HEK293T (cell line): Measurements from ENCODE around the gene RFX1.

ENCODE experiments used
- CTCF ChIA-PET: fragments of 350-600 bp; formaldehyde crosslinking; extraction: SDS; loops from one replicate; lab custom pipeline; 2021; ENCODE audit warnings: antibody characterized with exemption, inconsistent platforms; lab: Yijun Ruan, JAX
- POLR2A ChIA-PET: fragments of 350-600 bp; formaldehyde crosslinking; extraction: SDS; loops from one replicate; lab custom pipeline; 2020; ENCODE audit warnings: antibody characterized with exemption, inconsistent platforms; lab: Yijun Ruan, JAX
- DNase-seq: peaks from one replicate; pipeline ENCODE4 v3.0.0; 2012; ENCODE audit warnings: mixed read lengths; ENCODE audit errors: extremely low spot score
- ARNT ChIP-seq: fragments of 450-650 bp; IDR thresholded peaks from 2 replicates; pipeline ENCODE4 v1.6.1; 2017; ENCODE audit warnings: mild to moderate bottlenecking
- BHLHE40 ChIP-seq: fragments of 450-650 bp; IDR thresholded peaks from 2 replicates; pipeline ENCODE4 v1.6.1; 2016; ENCODE audit warnings: mild to moderate bottlenecking, moderate library complexity, borderline replicate concordance
- CTBP1 ChIP-seq: fragments of 450-650 bp; IDR thresholded peaks from 2 replicates; pipeline ENCODE4 v1.6.1; 2016; ENCODE audit warnings: borderline replicate concordance
- ELF4 ChIP-seq: fragments of 450-650 bp; IDR thresholded peaks from 2 replicates; pipeline ENCODE4 v1.6.1; 2017; ENCODE audit warnings: antibody characterized with exemption
- FOXA1 ChIP-seq: fragments of 450-650 bp; IDR thresholded peaks from 2 replicates; pipeline ENCODE4 v1.6.1; 2016; ENCODE audit warnings: mild to moderate bottlenecking
- FOXK2 ChIP-seq: fragments of 450-650 bp; IDR thresholded peaks from 2 replicates; pipeline ENCODE4 v1.6.1; 2016; ENCODE audit warnings: mild to moderate bottlenecking
- FOXM1 ChIP-seq: fragments of 450-650 bp; IDR thresholded peaks from 2 replicates; pipeline ENCODE4 v1.6.1; 2017; ENCODE audit warnings: mild to moderate bottlenecking, borderline replicate concordance
- HDGF ChIP-seq: fragments of 450-650 bp; IDR thresholded peaks from 2 replicates; pipeline ENCODE4 v1.6.1; 2017; ENCODE audit warnings: antibody characterized with exemption, borderline replicate concordance
- L3MBTL2 ChIP-seq: fragments of 450-650 bp; conservative IDR thresholded peaks from 2 replicates; pipeline ENCODE4 v1.6.1; 2016; ENCODE audit warnings: mild to moderate bottlenecking
- LEF1 ChIP-seq: fragments of 450-650 bp; IDR thresholded peaks from 2 replicates; pipeline ENCODE4 v1.6.1; 2017; ENCODE audit warnings: mild to moderate bottlenecking, borderline replicate concordance
- NFRKB ChIP-seq: fragments of 450-650 bp; IDR thresholded peaks from 2 replicates; pipeline ENCODE4 v1.6.1; 2016; ENCODE audit warnings: mild to moderate bottlenecking, moderate library complexity
- SP1 ChIP-seq: fragments of 450-650 bp; IDR thresholded peaks from 2 replicates; pipeline ENCODE4 v1.6.1; 2017
- SUZ12 ChIP-seq: fragments of 450-650 bp; IDR thresholded peaks from 2 replicates; pipeline ENCODE4 v1.6.1; 2016; ENCODE audit warnings: mild to moderate bottlenecking
- TARDBP ChIP-seq: fragments of 450-650 bp; IDR thresholded peaks from 2 replicates; pipeline ENCODE4 v1.6.1; 2016
- ZNF384 ChIP-seq: fragments of 450-650 bp; IDR thresholded peaks from 2 replicates; pipeline ENCODE4 v1.6.1; 2016
- TF ChIP-seq, protein P1 (sequence below): fragments of 450-650 bp; IDR thresholded peaks from 2 replicates; pipeline ENCODE4 v1.6.1; 2016

RFX1 gene

GRCh38 chr19:14000691-14001375 lies 5.3 kb downstream of the RFX1 start:
- TF ChIP-seq FOXM1 (no peak), SP1 (no peak), FOXK2 (no peak), LEF1 (no peak), ELF4 (no peak), CTBP1 (no peak), ARNT (no peak), TARDBP (no peak), HDGF (no peak), BHLHE40 (no peak), L3MBTL2 (no peak), FOXA1 (no peak), NFRKB (no peak), ZNF384 (no peak), SUZ12 (no peak)
- TF ChIP-seq, protein P1, sequence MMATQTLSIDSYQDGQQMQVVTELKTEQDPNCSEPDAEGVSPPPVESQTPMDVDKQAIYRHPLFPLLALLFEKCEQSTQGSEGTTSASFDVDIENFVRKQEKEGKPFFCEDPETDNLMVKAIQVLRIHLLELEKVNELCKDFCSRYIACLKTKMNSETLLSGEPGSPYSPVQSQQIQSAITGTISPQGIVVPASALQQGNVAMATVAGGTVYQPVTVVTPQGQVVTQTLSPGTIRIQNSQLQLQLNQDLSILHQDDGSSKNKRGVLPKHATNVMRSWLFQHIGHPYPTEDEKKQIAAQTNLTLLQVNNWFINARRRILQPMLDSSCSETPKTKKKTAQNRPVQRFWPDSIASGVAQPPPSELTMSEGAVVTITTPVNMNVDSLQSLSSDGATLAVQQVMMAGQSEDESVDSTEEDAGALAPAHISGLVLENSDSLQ, result no peak
- no peak for DNase-seq
- CTCF ChIA-PET, result interaction anchor here (0.7 kb wide), 1 partner anchor 559 kb away, joined by 3 read pairs; no protein-coding TSS in a partner anchor
- POLR2A ChIA-PET, result no interaction called here

DNA sequence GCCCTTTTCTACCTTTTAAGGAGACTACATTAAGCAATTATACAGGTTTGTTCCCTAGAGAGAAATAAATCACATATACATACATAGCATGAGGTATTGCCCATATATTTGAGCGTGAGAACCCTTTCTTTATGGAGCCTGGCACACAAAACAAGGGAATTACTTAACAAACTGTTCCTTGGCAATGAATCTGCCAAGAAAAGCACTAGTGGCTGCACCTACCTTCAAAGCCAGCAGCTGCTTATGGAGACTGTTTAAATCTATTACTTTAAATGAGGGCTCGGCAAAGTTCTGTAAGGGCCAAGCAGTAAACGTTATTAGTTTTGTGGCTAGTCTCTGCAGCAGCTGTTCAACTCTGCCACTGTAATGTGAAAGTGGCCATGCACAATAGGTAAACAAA lies 7.0 kb downstream of the RFX1 start:
- POLR2A ChIA-PET, result no interaction called here
- TF ChIP-seq ELF4 (no peak), BHLHE40 (no peak), CTBP1 (no peak)
- TF ChIP-seq, protein P1, result no peak
- DNase-seq, result no peak

GRCh38 chr19:13998426-13998825 lies 7.7 kb downstream of the RFX1 start:
- no peak for DNase-seq
- POLR2A ChIA-PET, result no interaction called here
- TF ChIP-seq NFRKB, result no peak
- no peak for TF ChIP-seq ELF4
- CTCF ChIA-PET, result no interaction called here

More for the DNA sequence above, 7.0 kb downstream of the RFX1 start:
- CTCF ChIA-PET, result interaction anchor here (0.7 kb wide), 1 partner anchor 112 kb away, joined by 3 read pairs; no protein-coding TSS in a partner anchor

GRCh38 chr19:13997631-13997962 lies 8.5 kb downstream of the RFX1 start:
- TF ChIP-seq LEF1 (no peak), FOXA1 (no peak)
- no peak for DNase-seq
- ChIA-PET CTCF (no interaction called here), POLR2A (interaction anchor here (0.6 kb wide), 1 partner anchor 10 kb away, joined by 3 read pairs; no protein-coding TSS in a partner anchor)

- CTCF ChIA-PET, result no interaction called here
Measured at GRCh38 chr19:13996928-13997630, 9.0 kb downstream of the RFX1 start.

GRCh38 chr19:13995878-13996765 lies 10.0 kb downstream of the RFX1 start:
- CTCF ChIA-PET, result no interaction called here
- TF ChIP-seq NFRKB (no peak), BHLHE40 (no peak), ELF4 (no peak), FOXK2 (no peak), SP1 (no peak), HDGF (no peak), LEF1 (no peak), SUZ12 (no peak), FOXA1 (no peak), L3MBTL2 (no peak), ARNT (no peak), FOXM1 (no peak), ZNF384 (no peak)
- TF ChIP-seq, protein P1, result no peak
- no peak for DNase-seq
- POLR2A ChIA-PET, result no interaction called here

More at GRCh38 chr19:13996928-13997630, 9.0 kb downstream of the RFX1 start:
- DNase-seq, result no peak
- POLR2A ChIA-PET, result interaction anchor here (0.6 kb wide), 1 partner anchor 10 kb away, joined by 3 read pairs; no protein-coding TSS in a partner anchor
- TF ChIP-seq ELF4 (no peak), ARNT (no peak), L3MBTL2 (no peak), NFRKB (no peak), FOXK2 (no peak), SUZ12 (no peak), HDGF (no peak), ZNF384 (no peak), FOXA1 (no peak), FOXM1 (no peak), TARDBP (no peak), BHLHE40 (no peak), CTBP1 (no peak)
